Caco-2 (cell line): Measurements from ENCODE around the gene TMTC2. TPM values are rescaled to one million over a fixed set of nuclear protein-coding genes. Genes with fewer than 3 reads are reported as not detected.

ENCODE experiments used
- BruUV-seq: library from RNA; stranded (reverse); fragments of 400-500 nt; replicated peaks from 2 replicates; lab custom pipeline; 2021; lab: Mats Ljungman, UMichigan
- CTCF ChIA-PET: fragments of 300-600 bp; sonication (Branson Sonifier 250); formaldehyde crosslinking; loops from one replicate; lab custom pipeline; 2022; ENCODE audit warnings: antibody characterized with exemption; lab: Charles Lee
- POLR2A ChIA-PET: fragments of 300-600 bp; sonication (Branson Sonifier 250); formaldehyde crosslinking; loops from one replicate; lab custom pipeline; 2022; ENCODE audit warnings: antibody characterized with exemption; lab: Charles Lee
- DNase-seq, 2 experiments: peaks; one replicate each; pipeline versions ENCODE4 v3.0.0 to v3.0.0-alpha.2; 2020 to 2022
- H3K27me3 ChIP-seq: replicated peaks from 2 replicates; pipeline ENCODE4 v1.6.0; 2011; ENCODE audit warnings: low read length; ENCODE audit not compliant: control insufficient read depth, insufficient read depth
- H3K36me3 ChIP-seq: 2 replicates; pipeline ENCODE4 v1.5.1; 2011; ENCODE audit warnings: low read length; ENCODE audit not compliant: control insufficient read depth, insufficient read depth
- H3K4me1 ChIP-seq: fragments of 250-450 bp; sonication (Bioruptor Pico); 2 replicates; pipeline ENCODE4 v1.5.1; 2020; ENCODE audit warnings: mild to moderate bottlenecking
- H3K4me3 ChIP-seq: 2 replicates; pipeline ENCODE4 v1.5.1; 2011; ENCODE audit warnings: low read depth, mild to moderate bottlenecking, control low read depth, low read length
- H3K9me3 ChIP-seq: fragments of 250-450 bp; sonication (Bioruptor Pico); 2 replicates; pipeline ENCODE4 v1.5.1; 2020; ENCODE audit warnings: mild to moderate bottlenecking, moderate library complexity
- H3K27ac Mint-ChIP-seq: one replicate; pipeline ENCODE4 v1.8.0; 2022; ENCODE audit warnings: mixed read lengths; ENCODE audit not compliant: unreplicated experiment
- H3K27me3 Mint-ChIP-seq: one replicate; pipeline ENCODE4 v1.8.0; 2022; ENCODE audit warnings: mixed read lengths; ENCODE audit not compliant: insufficient read depth, unreplicated experiment
- H3K36me3 Mint-ChIP-seq: one replicate; pipeline ENCODE4 v1.8.0; 2022; ENCODE audit warnings: mild to moderate bottlenecking, mixed read lengths; ENCODE audit not compliant: insufficient read depth, unreplicated experiment
- H3K4me1 Mint-ChIP-seq: one replicate; pipeline ENCODE4 v1.8.0; 2022; ENCODE audit warnings: low read depth, mixed read lengths; ENCODE audit not compliant: unreplicated experiment
- H3K4me3 Mint-ChIP-seq: one replicate; pipeline ENCODE4 v1.8.0; 2022; ENCODE audit warnings: mild to moderate bottlenecking, moderate library complexity, mixed read lengths; ENCODE audit not compliant: unreplicated experiment
- H3K9me3 Mint-ChIP-seq: one replicate; pipeline ENCODE4 v1.8.0; 2022; ENCODE audit warnings: mixed read lengths; ENCODE audit not compliant: unreplicated experiment
- CTCF ChIP-seq, 2 experiments: fragments of 200-600 bp in 1 of 2; IDR thresholded peaks; 1 replicate in 1 of 2; 2 replicates in 1 of 2; pipeline versions ENCODE4 v1.5.1 to v1.8.0; 2011 to 2022; ENCODE audit warnings: antibody characterized with exemption in 1 of 2, control low read depth in 1 of 2, inconsistent platforms in 1 of 2, low read depth in 1 of 2, low read length in 1 of 2, mild to moderate bottlenecking in 1 of 2, moderate library complexity in 1 of 2; ENCODE audit not compliant: insufficient read depth in 1 of 2, severe bottlenecking in 1 of 2, unreplicated experiment in 1 of 2
- intact Hi-C: fragments of 100-400 bp; cut with micrococcal nuclease; formaldehyde crosslinking; loops from one replicate; pipeline ENCODE4 v1.10.0; 2022; ENCODE audit not compliant: unreplicated experiment
- total RNA-seq: library from RNA; stranded (reverse); gene quantifications from 2 replicates; pipeline ENCODE4 v1.2.3, GENCODE V29; 2022

The TMTC2 gene
- total RNA-seq, 1 experiment from 2014 or later: 2.2 TPM

- H3K27ac Mint-ChIP-seq: no peak overlapping the region
- H3K27me3 Mint-ChIP-seq: no peaks in the 10 kb centered on the region
- H3K9me3 Mint-ChIP-seq: no peaks in the 10 kb centered on the region
- H3K4me1 Mint-ChIP-seq: peaks cover 7% of the 10 kb centered on the region
- no peak overlapping the region for H3K4me3 Mint-ChIP-seq
- intact Hi-C loops: no loop called here
- CTCF ChIA-PET: no interaction called here
- POLR2A ChIA-PET: no interaction called here
- H3K36me3 ChIP-seq: no peaks in the 10 kb centered on the region
- H3K4me3 ChIP-seq: no peak overlapping the region
- TF ChIP-seq CTCF (IDR thresholded peaks at IDR 0.05; ENCODE audit: insufficient read depth in 1 of 2, low read depth in 1 of 2, low read length in 1 of 2, severe bottlenecking in 1 of 2, unreplicated experiment in 1 of 2): no peak
- no TSS peak for BruUV-seq
- no peaks in the 10 kb centered on the region for H3K36me3 Mint-ChIP-seq
- H3K27me3 ChIP-seq: no peaks in the 10 kb centered on the region
- no peak for DNase-seq
- no peaks in the 10 kb centered on the region for H3K9me3 ChIP-seq
- no peaks in the 10 kb centered on the region for H3K4me1 ChIP-seq
Observed at GRCh38 chr12:82818271-82819035, 131.7 kb downstream of the TMTC2 start.

DNA sequence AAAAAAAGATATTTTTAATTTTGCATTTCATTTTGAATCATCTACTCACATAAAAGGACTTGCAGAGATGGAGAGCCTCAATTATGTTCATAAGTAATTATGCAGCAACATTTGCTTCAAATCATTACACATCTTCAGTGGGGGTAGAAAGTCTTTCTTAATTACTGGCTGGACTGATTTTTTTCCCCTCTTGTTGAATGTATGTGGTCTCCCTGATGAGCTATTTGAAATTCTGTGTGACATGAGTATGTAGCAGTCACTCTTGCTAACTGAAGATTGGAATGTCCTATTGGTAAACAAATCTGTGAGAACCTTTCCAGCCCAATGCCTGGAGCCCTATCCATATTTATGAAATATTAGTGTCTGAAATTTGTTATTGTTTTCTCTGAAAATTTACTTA lies 139.8 kb downstream of the TMTC2 start:
- no peaks in the 10 kb centered on the region for H3K9me3 Mint-ChIP-seq
- no peak overlapping the region for H3K4me3 ChIP-seq
- no peaks in the 10 kb centered on the region for H3K4me1 ChIP-seq
- no peak for TF ChIP-seq CTCF (IDR thresholded peaks at IDR 0.05; ENCODE audit: insufficient read depth in 1 of 2, low read depth in 1 of 2, low read length in 1 of 2, severe bottlenecking in 1 of 2, unreplicated experiment in 1 of 2)
- H3K36me3 ChIP-seq: no peaks in the 10 kb centered on the region
- H3K4me1 Mint-ChIP-seq: no peaks in the 10 kb centered on the region
- CTCF ChIA-PET: no interaction called here
- no peaks in the 10 kb centered on the region for H3K36me3 Mint-ChIP-seq
- H3K9me3 ChIP-seq: no peaks in the 10 kb centered on the region
- POLR2A ChIA-PET: no interaction called here
- H3K4me3 Mint-ChIP-seq: no peak overlapping the region
- intact Hi-C loops: no loop called here
- no peaks in the 10 kb centered on the region for H3K27me3 ChIP-seq
- no TSS peak for BruUV-seq
- no peak for DNase-seq
- no peak overlapping the region for H3K27ac Mint-ChIP-seq
- H3K27me3 Mint-ChIP-seq: peaks cover 2% of the 10 kb centered on the region

DNA sequence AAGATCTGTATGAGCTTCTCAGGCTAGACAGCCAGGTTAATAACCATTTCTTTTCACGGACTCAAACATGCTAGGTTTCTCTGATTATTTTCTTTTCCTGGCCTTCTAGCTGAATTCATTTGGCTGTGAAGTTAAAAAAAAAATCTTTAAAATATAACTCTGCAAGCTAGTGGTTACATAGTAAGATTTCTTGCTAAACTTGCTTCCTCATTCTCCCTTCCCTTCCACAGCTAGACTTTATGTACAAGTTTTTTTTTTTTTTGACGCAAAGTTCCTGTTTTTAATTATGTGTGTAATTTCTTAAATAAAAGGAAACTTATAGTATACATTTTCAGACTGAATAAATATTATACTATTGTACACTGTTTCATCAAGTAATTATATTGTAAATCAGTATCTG lies 145.4 kb downstream of the TMTC2 start:
- BruUV-seq: no TSS peak
- no peaks in the 10 kb centered on the region for H3K9me3 Mint-ChIP-seq
- Histone ChIP-seq H3K36me3 (no peaks in the 10 kb centered on the region), H3K4me1 (no peaks in the 10 kb centered on the region), H3K27me3 (no peaks in the 10 kb centered on the region), H3K9me3 (no peaks in the 10 kb centered on the region), H3K4me3 (no peak overlapping the region)
- no peak for DNase-seq
- no peak overlapping the region for H3K27ac Mint-ChIP-seq
- intact Hi-C loops: no loop called here
- H3K4me1 Mint-ChIP-seq: no peaks in the 10 kb centered on the region
- H3K27me3 Mint-ChIP-seq: peaks cover 2% of the 10 kb centered on the region
- H3K36me3 Mint-ChIP-seq: no peaks in the 10 kb centered on the region
- POLR2A ChIA-PET: no interaction called here
- no peak overlapping the region for H3K4me3 Mint-ChIP-seq
- no peak for TF ChIP-seq CTCF (IDR thresholded peaks at IDR 0.05; ENCODE audit: insufficient read depth in 1 of 2, low read depth in 1 of 2, low read length in 1 of 2, severe bottlenecking in 1 of 2, unreplicated experiment in 1 of 2)
- CTCF ChIA-PET: no interaction called here
